Caco-2 (cell line): ENCODE results near the gene CYP21A2. TPM values are rescaled to one million over a fixed set of nuclear protein-coding genes. Genes with fewer than 3 reads are reported as not detected.

Source experiments
- BruUV-seq: library from RNA; stranded (reverse); fragments of 400-500 nt; replicated peaks from 2 replicates; lab custom pipeline; 2021; lab: Mats Ljungman, UMichigan
- CTCF ChIA-PET: fragments of 300-600 bp; sonication (Branson Sonifier 250); formaldehyde crosslinking; loops from one replicate; lab custom pipeline; 2022; ENCODE audit warnings: antibody characterized with exemption; lab: Charles Lee
- POLR2A ChIA-PET: fragments of 300-600 bp; sonication (Branson Sonifier 250); formaldehyde crosslinking; loops from one replicate; lab custom pipeline; 2022; ENCODE audit warnings: antibody characterized with exemption; lab: Charles Lee
- DNase-seq, 2 experiments: peaks; one replicate each; pipeline versions ENCODE4 v3.0.0 to v3.0.0-alpha.2; 2020 to 2022
- H3K27me3 ChIP-seq: replicated peaks from 2 replicates; pipeline ENCODE4 v1.6.0; 2011; ENCODE audit warnings: low read length; ENCODE audit not compliant: control insufficient read depth, insufficient read depth
- H3K36me3 ChIP-seq: 2 replicates; pipeline ENCODE4 v1.5.1; 2011; ENCODE audit warnings: low read length; ENCODE audit not compliant: control insufficient read depth, insufficient read depth
- H3K4me1 ChIP-seq: fragments of 250-450 bp; sonication (Bioruptor Pico); 2 replicates; pipeline ENCODE4 v1.5.1; 2020; ENCODE audit warnings: mild to moderate bottlenecking
- H3K4me3 ChIP-seq: 2 replicates; pipeline ENCODE4 v1.5.1; 2011; ENCODE audit warnings: low read depth, mild to moderate bottlenecking, control low read depth, low read length
- H3K9me3 ChIP-seq: fragments of 250-450 bp; sonication (Bioruptor Pico); 2 replicates; pipeline ENCODE4 v1.5.1; 2020; ENCODE audit warnings: mild to moderate bottlenecking, moderate library complexity
- H3K27ac Mint-ChIP-seq: one replicate; pipeline ENCODE4 v1.8.0; 2022; ENCODE audit warnings: mixed read lengths; ENCODE audit not compliant: unreplicated experiment
- H3K27me3 Mint-ChIP-seq: one replicate; pipeline ENCODE4 v1.8.0; 2022; ENCODE audit warnings: mixed read lengths; ENCODE audit not compliant: insufficient read depth, unreplicated experiment
- H3K36me3 Mint-ChIP-seq: one replicate; pipeline ENCODE4 v1.8.0; 2022; ENCODE audit warnings: mild to moderate bottlenecking, mixed read lengths; ENCODE audit not compliant: insufficient read depth, unreplicated experiment
- H3K4me1 Mint-ChIP-seq: one replicate; pipeline ENCODE4 v1.8.0; 2022; ENCODE audit warnings: low read depth, mixed read lengths; ENCODE audit not compliant: unreplicated experiment
- H3K4me3 Mint-ChIP-seq: one replicate; pipeline ENCODE4 v1.8.0; 2022; ENCODE audit warnings: mild to moderate bottlenecking, moderate library complexity, mixed read lengths; ENCODE audit not compliant: unreplicated experiment
- H3K9me3 Mint-ChIP-seq: one replicate; pipeline ENCODE4 v1.8.0; 2022; ENCODE audit warnings: mixed read lengths; ENCODE audit not compliant: unreplicated experiment
- CTCF ChIP-seq, 2 experiments: fragments of 200-600 bp in 1 of 2; IDR thresholded peaks; 1 replicate in 1 of 2; 2 replicates in 1 of 2; pipeline versions ENCODE4 v1.5.1 to v1.8.0; 2011 to 2022; ENCODE audit warnings: antibody characterized with exemption in 1 of 2, control low read depth in 1 of 2, inconsistent platforms in 1 of 2, low read depth in 1 of 2, low read length in 1 of 2, mild to moderate bottlenecking in 1 of 2, moderate library complexity in 1 of 2; ENCODE audit not compliant: insufficient read depth in 1 of 2, severe bottlenecking in 1 of 2, unreplicated experiment in 1 of 2
- intact Hi-C: fragments of 100-400 bp; cut with micrococcal nuclease; formaldehyde crosslinking; loops from one replicate; pipeline ENCODE4 v1.10.0; 2022; ENCODE audit not compliant: unreplicated experiment
- total RNA-seq: library from RNA; stranded (reverse); gene quantifications from 2 replicates; pipeline ENCODE4 v1.2.3, GENCODE V29; 2022

The CYP21A2 gene
- total RNA-seq, 1 experiment from 2014 or later = not detected

GRCh38 chr6:32070814-32071543 lies 32.8 kb downstream of the CYP21A2 start:
- no peaks in the 10 kb centered on the region for H3K4me1 Mint-ChIP-seq
- Histone ChIP-seq H3K4me1 (no peaks in the 10 kb centered on the region), H3K27me3 (no peaks in the 10 kb centered on the region), H3K9me3 (no peaks in the 10 kb centered on the region), H3K36me3 (no peaks in the 10 kb centered on the region), H3K4me3 (no peak overlapping the region)
- BruUV-seq = no TSS peak
- no peak overlapping the region for H3K4me3 Mint-ChIP-seq
- intact Hi-C loops = no loop called here
- no peaks in the 10 kb centered on the region for H3K27me3 Mint-ChIP-seq
- H3K27ac Mint-ChIP-seq = no peak overlapping the region
- DNase-seq = no peak
- no peaks in the 10 kb centered on the region for H3K9me3 Mint-ChIP-seq
- POLR2A ChIA-PET = no interaction called here
- no peak for TF ChIP-seq CTCF (IDR thresholded peaks at IDR 0.05; ENCODE audit: insufficient read depth in 1 of 2, low read depth in 1 of 2, low read length in 1 of 2, severe bottlenecking in 1 of 2, unreplicated experiment in 1 of 2)
- no peaks in the 10 kb centered on the region for H3K36me3 Mint-ChIP-seq
- CTCF ChIA-PET = no interaction called here

GRCh38 chr6:32073101-32073500 lies 34.9 kb downstream of the CYP21A2 start:
- H3K27me3 ChIP-seq = no peaks in the 10 kb centered on the region
- no peak for TF ChIP-seq CTCF (IDR thresholded peaks at IDR 0.05; ENCODE audit: insufficient read depth in 1 of 2, low read depth in 1 of 2, low read length in 1 of 2, severe bottlenecking in 1 of 2, unreplicated experiment in 1 of 2)
- Mint-ChIP-seq H3K27me3 (no peaks in the 10 kb centered on the region), H3K4me1 (no peaks in the 10 kb centered on the region), H3K36me3 (no peaks in the 10 kb centered on the region), H3K4me3 (no peak overlapping the region), H3K9me3 (no peaks in the 10 kb centered on the region), H3K27ac (no peak overlapping the region)
- no peak for DNase-seq
- intact Hi-C loops = no loop called here
- CTCF ChIA-PET = no interaction called here
- no peaks in the 10 kb centered on the region for H3K36me3 ChIP-seq
- no peaks in the 10 kb centered on the region for H3K4me1 ChIP-seq
- H3K4me3 ChIP-seq = no peak overlapping the region
- POLR2A ChIA-PET = no interaction called here
- BruUV-seq = no TSS peak
- H3K9me3 ChIP-seq = no peaks in the 10 kb centered on the region

- BruUV-seq = no TSS peak
These were observed 35.4 kb downstream of the CYP21A2 start for GRCh38 chr6:32073613-32074012.

More at GRCh38 chr6:32073613-32074012, 35.4 kb downstream of the CYP21A2 start:
- Histone ChIP-seq H3K4me3 (no peak overlapping the region), H3K27me3 (no peaks in the 10 kb centered on the region), H3K36me3 (no peaks in the 10 kb centered on the region), H3K4me1 (no peaks in the 10 kb centered on the region), H3K9me3 (no peaks in the 10 kb centered on the region)
- no peak overlapping the region for H3K27ac Mint-ChIP-seq
- no peak overlapping the region for H3K4me3 Mint-ChIP-seq
- no peak for TF ChIP-seq CTCF (IDR thresholded peaks at IDR 0.05; ENCODE audit: insufficient read depth in 1 of 2, low read depth in 1 of 2, low read length in 1 of 2, severe bottlenecking in 1 of 2, unreplicated experiment in 1 of 2)
- DNase-seq = no peak
- POLR2A ChIA-PET = no interaction called here
- CTCF ChIA-PET = no interaction called here
- no peaks in the 10 kb centered on the region for H3K36me3 Mint-ChIP-seq
- H3K9me3 Mint-ChIP-seq = no peaks in the 10 kb centered on the region
- no peaks in the 10 kb centered on the region for H3K27me3 Mint-ChIP-seq
- no peaks in the 10 kb centered on the region for H3K4me1 Mint-ChIP-seq
- intact Hi-C loops = no loop called here
